Fibroblast of lung (primary cell): ENCODE results near the gene GRIN2D.

Experiments
- CTCF ChIP-seq, 2 donors: IDR thresholded peaks in 1 of 2; conservative IDR thresholded peaks in 1 of 2; 1 replicate in 1 of 2; 2 replicates in 1 of 2; pipeline ENCODE4 v1.5.1; 2011 to 2012; ENCODE audit warnings: low read length in 2 of 2, control low read depth in 1 of 2, inconsistent platforms in 1 of 2, low read depth in 1 of 2, mild to moderate bottlenecking in 1 of 2
- EZH2 ChIP-seq: IDR thresholded peaks from 2 replicates; pipeline ENCODE4 v1.5.1; 2012; ENCODE audit warnings: low read length, control low read depth, mild to moderate bottlenecking; ENCODE audit errors: missing control alignments

DNA sequence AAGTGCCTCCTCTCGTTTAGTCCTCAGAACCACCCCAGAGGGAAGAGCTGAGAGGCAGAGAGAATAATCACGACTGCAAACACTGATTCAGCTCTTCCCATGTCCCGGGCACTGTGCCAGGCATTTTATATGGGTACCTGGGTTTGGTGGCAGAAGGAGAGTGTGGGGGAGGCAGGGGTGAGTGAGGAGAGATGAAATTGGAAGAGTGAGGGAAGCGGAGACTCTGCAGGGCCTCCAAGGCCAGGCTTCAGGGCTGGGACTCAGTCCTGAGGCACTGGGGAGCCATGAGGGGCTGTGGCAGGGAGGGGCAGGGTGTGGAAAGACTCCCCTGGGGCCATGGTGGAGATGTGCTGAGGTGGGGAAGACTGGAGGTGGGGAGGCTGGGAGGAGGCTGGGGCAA lies 20.6 kb upstream of the GRIN2D start:
- TF ChIP-seq CTCF (conservative IDR thresholded peaks at IDR 0.05 in 1 of 2, IDR thresholded peaks at IDR 0.05 in 1 of 2; ENCODE audit: low read depth in 1 of 2, low read length in 2 of 2) (no peak), EZH2 (no peak)
